Cardiac fibroblast (primary cell): ENCODE data around the gene PRKG1.
"Not testable (repeated sequence)": the region's sequence is repeated elsewhere in the genome, so short reads cannot be mapped to it uniquely, and the experiment has no call there.

ENCODE experiments used
- DNase-seq, 2 donors: peaks; one replicate each; pipeline versions ENCODE4 v3.0.0 to v3.0.0-alpha.2; 2010; ENCODE audit warnings: low read depth in 2 of 2
- H3K4me3 ChIP-seq, 2 donors: replicated peaks in 1 of 2; 1 replicate in 1 of 2; 2 replicates in 1 of 2; pipeline ENCODE4 v1.5.1; 2011; ENCODE audit warnings: low read depth in 2 of 2, low read length in 2 of 2, mild to moderate bottlenecking in 2 of 2, moderate library complexity in 1 of 2
- CTCF ChIP-seq: IDR thresholded peaks from one replicate; pipeline ENCODE4 v1.5.1; 2011; ENCODE audit warnings: low read depth, mild to moderate bottlenecking, low read length, inconsistent platforms

The PRKG1 gene

GRCh38 chr10:51552879-51553278 is 478.6 kb downstream of the PRKG1 start:
- no peak for TF ChIP-seq CTCF
- H3K4me3 ChIP-seq = no peak overlapping the region
- DNase-seq = no peak

GRCh38 chr10:51564896-51565510 is 490.7 kb downstream of the PRKG1 start:
- no peak for DNase-seq
- no peak for TF ChIP-seq CTCF
- H3K4me3 ChIP-seq = no peak overlapping the region

- TF ChIP-seq CTCF = no peak
- peak; percentile 25 to 35 for DNase-seq
- no peak overlapping the region for H3K4me3 ChIP-seq
Measured at GRCh38 chr10:51567271-51567670, 493.0 kb downstream of the PRKG1 start.

- DNase-seq = no peak
- H3K4me3 ChIP-seq = no peak overlapping the region
- TF ChIP-seq CTCF = no peak
Measured at GRCh38 chr10:51569467-51569866, 495.2 kb downstream of the PRKG1 start.

GRCh38 chr10:51574248-51575048 is 500.2 kb downstream of the PRKG1 start:
- DNase-seq = peak; percentile 6 to 7
- H3K4me3 ChIP-seq = no peak overlapping the region
- no peak for TF ChIP-seq CTCF

- DNase-seq, H3K4me3 ChIP-seq: not testable (repeated sequence)
Measured at GRCh38 chr10:51581196-51581595, 506.9 kb downstream of the PRKG1 start.

- no peak for DNase-seq
- H3K4me3 ChIP-seq = no peak overlapping the region
- TF ChIP-seq CTCF = no peak
Measured at GRCh38 chr10:51583976-51584375, 509.7 kb downstream of the PRKG1 start.
